GM18526 (cell line): ENCODE measurements around the gene NACAD.

ENCODE experiments used
- POLR2A ChIP-seq: IDR thresholded peaks from 3 replicates; pipeline ENCODE4 v1.6.1; 2011; ENCODE audit not compliant: insufficient read length; ENCODE audit errors: extremely low read depth

Gene NACAD

DNA sequence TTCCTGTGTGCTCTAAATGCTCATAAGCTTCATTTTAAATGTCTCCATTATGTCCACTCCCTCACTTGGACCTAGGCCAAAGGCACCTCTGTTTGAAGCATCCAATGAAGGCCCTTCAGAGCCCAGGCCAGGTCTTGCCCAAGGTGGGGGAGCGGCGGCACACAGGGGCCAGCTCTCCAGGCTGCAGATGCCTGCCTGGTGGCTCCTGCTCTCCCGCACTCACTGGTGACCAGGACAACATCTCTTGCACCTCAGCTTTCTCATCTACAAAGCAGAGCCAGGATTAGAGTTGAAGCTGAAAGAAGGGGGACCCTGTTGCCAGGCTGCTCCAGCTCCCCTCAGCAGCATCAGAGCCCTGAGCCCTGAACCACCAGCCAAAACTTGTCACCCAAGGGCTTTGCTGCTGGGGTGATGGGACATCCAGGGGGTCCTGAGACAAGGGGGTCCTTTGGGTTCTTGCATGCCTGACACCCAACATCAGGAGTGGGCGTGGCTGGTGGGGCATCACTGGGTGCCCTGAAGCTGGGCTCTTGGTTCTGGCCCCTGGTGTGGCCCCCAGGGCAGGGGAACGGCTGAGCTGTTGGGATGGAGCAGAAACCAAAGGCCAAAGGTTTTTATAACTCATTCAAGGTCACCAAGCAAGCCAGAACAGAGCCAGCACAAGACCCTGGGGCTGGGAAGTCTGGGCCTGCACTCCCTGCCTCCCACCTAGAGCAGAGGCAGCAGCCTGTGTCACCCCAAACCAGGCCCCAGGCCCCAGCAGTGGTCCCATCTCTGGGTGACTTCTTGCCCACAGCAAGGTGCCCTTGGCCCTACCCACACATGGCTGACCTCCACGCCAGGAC, 1.2 kb downstream of the NACAD start:
- TF ChIP-seq POLR2A, result no peak

DNA sequence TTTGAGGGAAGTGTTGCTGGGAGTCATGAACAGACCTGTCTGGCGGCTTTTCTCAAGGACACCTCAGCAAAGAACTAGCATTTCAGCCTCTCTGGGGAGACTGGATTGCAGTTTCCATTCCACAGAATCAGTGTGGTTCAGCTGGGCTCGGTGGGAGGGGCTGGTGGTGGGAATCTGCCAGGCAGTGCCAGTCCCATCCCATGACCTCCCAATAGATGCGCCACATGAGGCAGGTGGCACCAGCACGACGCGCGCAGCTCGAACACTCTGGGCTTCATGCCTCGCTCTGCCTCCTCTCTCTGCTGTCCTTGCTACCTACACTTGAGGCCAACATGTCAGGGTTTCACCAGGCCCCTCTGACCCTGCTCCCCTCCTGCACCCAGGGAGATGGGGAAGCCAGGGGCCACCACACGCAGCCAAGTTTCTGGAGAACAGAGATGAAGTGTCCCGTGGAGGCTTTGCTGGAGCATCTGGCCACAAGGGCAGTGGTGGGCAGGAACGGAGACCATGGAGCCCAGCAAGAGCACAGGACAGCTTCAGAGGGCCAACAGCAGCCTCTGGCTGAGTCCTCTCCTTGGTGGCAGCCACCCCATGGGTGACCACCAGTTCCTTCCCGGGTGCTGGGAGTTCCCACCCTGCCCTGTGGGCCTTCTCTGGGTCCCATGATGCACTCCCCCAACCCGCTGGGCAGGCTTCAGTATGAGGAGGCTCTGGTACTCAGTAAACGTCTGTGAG, 2.3 kb downstream of the NACAD start:
- no peak for TF ChIP-seq POLR2A

DNA sequence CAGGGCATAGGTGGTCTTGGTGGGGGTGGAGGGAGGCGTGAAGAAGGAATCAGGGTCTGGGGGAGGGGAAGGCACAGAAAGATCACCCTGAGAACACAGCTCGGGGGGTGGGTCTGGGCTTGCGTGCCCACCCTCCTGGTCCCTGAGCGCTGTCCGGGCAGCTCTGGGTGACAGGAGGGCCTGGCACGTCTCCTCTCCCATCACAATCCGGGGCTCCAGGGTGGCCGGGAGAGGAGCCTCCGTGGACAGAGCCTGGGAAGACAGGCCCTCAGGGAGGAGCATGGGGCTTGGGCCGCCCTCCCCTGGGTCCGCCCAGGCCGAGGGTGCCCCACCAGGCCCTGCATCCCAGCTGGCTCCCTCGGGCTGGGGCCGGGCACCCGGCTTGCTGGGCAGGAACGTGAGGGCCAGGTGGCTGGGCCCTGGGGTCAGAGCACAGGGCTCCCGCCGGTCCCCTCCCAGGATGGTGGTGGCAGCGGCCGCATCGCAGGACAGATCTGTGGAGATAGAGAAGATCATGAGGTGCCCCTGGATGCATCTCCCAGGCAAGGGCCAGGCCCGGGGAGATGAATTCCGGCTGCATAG, 3.1 kb downstream of the NACAD start:
- TF ChIP-seq POLR2A, result no peak

DNA sequence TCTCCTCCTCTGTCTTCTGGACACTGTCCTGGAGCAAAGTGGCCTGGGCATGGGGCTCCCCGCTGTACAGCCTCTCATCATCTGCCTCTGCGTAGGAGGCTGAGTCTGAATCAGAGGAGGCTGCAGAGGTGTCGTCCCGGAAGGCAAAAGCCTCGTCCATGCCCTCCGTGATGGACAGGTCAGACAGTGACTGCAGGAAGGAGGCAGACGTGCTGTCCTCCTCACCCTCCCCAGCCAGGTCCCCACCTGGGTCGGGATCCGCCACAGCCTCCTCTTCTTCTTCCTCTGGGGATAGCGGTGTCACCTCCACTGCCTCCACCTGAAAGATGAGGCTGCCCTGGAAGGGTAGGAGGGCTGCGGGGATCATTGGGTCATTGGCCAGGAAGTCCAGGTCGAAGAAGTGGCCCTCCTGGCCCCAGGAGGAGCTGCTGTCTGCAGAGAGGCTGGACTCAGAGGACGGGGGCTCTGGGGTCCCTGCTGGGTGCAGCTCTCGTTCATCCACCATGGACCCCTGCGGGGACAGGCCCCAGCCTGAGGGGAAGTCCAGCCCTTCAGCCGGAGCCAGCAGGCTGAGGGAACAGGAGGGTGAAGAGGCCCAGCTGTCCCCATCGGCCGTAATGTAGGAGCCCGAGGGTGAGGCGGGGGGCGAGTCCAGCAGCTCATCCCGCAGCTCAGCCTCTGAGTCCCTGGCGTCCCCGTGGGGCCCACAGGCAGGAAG, 3.7 kb downstream of the NACAD start:
- TF ChIP-seq POLR2A, result no peak

DNA sequence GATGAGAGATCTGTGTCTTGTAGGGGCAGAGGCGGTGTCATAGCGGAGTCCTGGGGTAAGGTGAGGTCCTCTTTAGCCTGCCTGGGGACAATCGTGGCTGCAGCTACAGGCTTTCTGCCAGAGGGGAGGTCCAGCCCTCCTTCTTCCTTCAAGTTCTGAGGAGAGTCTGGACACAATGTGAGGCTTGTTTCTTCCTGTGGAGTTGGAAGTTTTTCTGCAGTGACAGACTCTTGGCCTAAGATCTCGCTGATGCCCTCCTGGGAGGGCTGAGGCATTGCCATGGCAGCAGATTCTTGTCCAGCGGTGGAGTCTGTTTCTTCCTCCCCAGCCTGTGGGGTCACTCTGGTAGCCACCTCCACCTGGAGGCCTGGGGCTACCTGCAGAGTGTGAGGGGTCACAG, 4.4 kb downstream of the NACAD start:
- no peak for TF ChIP-seq POLR2A

DNA sequence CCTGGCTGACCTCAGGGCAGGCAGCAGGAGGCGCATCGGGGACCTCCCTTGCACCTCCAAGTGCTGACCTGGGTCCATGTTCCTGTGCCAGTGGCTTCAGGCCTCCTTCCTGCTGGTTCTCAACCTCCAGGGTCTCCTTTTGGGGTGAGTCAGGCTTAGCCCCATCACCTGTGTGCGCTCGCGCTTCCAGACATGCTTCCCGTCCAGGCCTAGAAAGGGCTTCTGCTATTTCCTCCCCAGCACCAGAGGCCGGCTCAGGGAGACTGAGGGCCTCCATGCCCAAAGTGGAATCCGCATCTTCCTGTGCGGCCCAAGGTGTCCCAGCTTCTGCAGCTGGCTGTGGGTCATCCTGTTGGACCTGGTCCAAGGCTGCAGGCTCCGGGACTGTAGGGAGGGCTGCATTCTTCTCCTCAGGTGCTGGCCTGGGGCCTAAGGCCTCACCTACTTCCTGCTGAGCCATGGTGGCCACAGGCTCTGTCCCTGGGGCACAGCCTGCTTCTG, 5.9 kb downstream of the NACAD start:
- no peak for TF ChIP-seq POLR2A

- no peak for TF ChIP-seq POLR2A
Observed at GRCh38 chr7:45082031-45082830, 6.5 kb downstream of the NACAD start.

DNA sequence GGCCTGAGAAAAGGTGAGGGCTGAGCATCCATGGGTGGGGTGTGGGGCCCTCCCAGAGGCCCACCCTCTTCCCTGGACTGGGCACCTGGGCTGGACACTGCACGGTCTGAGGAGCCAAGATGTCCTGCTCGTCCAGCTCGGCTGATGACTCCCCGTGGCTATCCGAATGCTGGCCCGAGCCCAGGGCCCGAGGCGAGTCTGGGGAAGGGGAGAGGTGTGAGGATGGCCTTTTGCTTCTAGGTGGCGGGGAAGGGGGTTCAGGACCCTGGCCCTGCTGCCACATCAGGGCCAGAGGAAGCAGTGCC, 7.1 kb downstream of the NACAD start:
- no peak for TF ChIP-seq POLR2A

- no peak for TF ChIP-seq POLR2A
Observed at GRCh38 chr7:45080958-45081669, 7.7 kb downstream of the NACAD start.

- TF ChIP-seq POLR2A, result no peak
Observed at GRCh38 chr7:45080265-45080957, 8.4 kb downstream of the NACAD start.

- no peak for TF ChIP-seq POLR2A
Observed at GRCh38 chr7:45078125-45078681, 10.6 kb downstream of the NACAD start.

DNA sequence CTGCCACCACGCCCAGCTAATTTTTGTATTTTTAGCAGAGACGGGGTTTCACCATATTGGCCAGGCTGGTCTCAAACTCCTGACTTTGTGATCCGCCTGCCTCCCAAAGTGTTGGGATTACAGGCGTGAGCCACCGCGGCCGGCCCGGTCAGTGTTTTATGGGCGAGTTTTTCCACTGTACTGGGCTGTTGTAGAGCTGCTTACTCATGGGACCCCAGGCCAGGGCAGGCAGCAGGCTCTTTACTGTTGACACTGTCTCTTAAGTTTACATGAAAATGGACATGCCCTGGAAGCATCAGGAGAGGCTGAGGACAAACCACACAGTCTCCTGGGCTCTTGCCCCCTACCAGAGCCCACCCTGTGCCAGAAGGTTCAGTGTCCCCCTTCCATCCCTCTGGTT, 11.2 kb downstream of the NACAD start:
- TF ChIP-seq POLR2A, result no peak

- no peak for TF ChIP-seq POLR2A
Observed at GRCh38 chr7:45076946-45077345, 11.8 kb downstream of the NACAD start.
